Renal cortical epithelial cell (primary cell): Measurements from ENCODE around the gene TIGD1. TPM values are rescaled to one million over a fixed set of nuclear protein-coding genes. Genes with fewer than 3 reads are reported as not detected.
A peak's percentile ranks its signal among the peaks of the same experiment; 100 is the strongest.

Source experiments
- DNase-seq: peaks from one replicate; pipeline ENCODE4 v3.0.0-alpha.2; 2011; ENCODE audit warnings: low read depth
- total RNA-seq: library from RNA; depleted of rRNA; stranded (reverse); fragments of >200 nt; gene quantifications from 2 replicates; pipeline ENCODE4 v1.2.3, GENCODE V29; 2014

TIGD1 gene
- total RNA-seq, 1 donor from 2014 or later, result 3.4 TPM

DNA sequence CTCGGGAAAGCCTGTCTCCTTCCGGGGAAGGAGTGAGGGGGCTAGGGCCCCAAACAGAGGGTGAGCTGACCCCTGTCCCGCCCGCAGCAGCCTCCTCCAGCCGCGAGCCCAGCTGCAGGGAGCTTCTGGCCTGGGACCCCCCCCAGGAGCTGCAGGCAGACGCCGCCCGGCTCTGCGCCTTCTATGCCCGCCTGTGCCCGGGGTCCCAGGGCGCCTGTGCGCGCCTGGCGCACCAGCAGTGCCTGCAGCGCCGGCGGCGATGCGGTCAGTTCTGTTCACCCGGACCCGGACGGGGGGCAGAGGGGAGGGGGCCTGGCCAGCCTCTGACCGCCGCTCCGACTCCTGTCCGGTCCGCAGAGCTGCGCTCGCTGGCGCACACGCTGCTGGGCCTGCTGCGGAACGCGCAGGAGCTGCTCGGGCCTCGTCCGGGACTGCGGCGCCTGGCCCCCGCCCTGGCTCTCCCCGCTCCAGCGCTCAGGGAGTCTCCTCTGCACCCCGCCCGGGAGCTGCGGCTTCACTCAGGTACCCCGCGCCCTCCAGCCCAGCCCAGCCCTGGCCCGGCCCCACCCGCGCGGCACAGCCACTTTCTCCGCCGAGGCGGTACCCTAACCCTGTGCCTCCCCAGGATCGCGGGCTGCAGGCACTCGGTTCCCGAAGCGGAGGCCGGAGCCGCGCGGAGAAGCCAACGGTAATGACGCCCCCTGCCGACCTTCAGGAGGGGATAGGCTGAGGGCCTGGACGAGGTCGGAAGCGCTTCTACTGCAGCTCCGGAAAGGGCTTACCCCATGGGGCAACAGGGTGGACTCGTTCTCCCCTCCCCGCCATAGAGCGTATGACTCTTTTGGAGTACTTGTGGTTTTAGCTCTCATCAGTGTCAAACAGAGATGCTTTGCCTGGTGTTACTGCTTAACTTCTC is 26.4 kb downstream of the TIGD1 start:
- DNase-seq, result no peak

DNA sequence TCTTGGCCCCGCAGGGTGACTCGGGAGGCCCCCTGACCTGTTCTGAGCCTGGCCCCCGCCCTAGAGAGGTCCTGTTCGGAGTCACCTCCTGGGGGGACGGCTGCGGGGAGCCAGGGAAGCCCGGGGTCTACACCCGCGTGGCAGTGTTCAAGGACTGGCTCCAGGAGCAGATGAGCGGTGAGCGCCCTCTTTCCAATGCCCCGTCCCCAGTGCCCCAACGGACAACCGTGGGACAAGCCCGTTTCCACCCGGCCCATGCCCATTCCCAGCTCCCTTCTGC is 27.0 kb downstream of the TIGD1 start:
- DNase-seq, result no peak

DNA sequence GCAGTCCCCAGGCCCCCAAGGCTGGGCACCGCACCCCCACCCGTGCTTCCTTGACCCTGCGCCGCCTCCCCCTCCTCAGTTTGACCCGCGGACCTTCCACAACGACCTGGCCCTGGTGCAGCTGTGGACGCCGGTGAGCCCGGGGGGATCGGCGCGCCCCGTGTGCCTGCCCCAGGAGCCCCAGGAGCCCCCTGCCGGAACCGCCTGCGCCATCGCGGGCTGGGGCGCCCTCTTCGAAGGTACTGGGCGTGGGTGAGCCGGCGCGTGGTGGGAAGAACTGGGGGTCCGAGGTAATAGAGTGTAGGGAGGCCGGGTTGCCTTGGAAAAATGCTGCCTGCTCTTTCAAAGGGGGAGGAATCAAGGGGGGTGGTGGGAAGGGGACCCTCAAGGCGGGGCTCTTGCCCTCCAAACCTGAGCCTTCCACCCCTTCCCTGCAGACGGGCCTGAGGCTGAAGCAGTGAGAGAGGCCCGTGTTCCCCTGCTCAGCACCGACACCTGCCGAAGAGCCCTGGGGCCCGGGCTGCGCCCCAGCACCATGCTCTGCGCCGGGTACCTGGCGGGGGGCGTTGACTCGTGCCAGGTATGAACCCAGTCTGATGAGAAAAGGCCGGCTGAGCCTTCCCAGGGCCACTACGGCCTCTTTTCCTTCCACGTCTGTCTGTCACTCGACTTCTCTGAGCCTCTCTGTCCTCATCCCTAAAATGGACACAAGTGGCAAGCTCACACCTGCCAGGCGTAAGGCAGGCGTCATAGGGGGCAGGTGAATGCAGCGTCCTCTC is 27.5 kb downstream of the TIGD1 start:
- no peak for DNase-seq

DNA sequence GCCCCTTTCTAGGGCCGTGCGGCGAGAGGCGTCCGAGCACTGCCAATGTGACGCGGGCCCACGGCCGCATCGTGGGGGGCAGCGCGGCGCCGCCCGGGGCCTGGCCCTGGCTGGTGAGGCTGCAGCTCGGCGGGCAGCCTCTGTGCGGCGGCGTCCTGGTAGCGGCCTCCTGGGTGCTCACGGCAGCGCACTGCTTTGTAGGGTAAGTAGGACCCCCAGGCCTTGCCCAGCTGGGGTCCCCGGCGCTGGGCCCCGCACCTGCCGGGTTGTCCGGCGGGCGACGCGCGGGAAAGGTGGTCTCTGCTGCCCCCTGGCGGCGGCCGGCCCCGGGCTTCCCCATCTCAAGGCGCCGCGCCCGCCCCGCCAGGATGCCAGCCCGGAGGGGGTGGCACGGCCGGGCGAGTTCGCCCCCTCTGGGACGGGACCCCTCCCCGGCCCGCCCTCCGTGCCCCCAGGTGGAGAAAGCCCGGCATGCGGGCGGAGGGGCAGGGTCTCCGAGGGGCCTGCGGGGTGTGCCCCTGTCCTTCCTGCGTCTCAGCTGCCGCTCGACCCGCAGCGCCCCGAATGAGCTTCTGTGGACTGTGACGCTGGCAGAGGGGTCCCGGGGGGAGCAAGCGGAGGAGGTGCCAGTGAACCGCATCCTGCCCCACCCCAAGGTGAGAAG is 28.3 kb downstream of the TIGD1 start:
- no peak for DNase-seq

DNA sequence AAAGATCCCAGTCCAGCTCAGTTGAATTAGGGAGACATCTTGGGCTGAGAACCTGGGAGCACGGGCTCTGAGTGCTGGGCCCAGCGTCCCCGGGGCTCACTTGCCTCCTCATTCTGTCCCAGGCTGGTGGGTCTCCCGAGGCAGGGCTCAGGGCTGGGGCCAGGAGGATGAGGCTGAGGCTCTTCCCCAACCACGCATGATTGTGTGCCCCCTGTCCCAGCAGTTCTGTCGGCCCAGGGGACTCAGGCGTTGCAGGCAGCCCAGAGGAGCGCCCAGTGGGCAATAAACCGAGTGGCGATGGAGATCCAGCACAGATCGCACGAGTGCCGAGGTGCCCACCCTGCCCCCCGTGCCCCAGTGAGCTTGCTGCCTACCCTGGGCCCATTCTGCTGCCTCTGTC is 29.3 kb downstream of the TIGD1 start:
- no peak for DNase-seq

DNA sequence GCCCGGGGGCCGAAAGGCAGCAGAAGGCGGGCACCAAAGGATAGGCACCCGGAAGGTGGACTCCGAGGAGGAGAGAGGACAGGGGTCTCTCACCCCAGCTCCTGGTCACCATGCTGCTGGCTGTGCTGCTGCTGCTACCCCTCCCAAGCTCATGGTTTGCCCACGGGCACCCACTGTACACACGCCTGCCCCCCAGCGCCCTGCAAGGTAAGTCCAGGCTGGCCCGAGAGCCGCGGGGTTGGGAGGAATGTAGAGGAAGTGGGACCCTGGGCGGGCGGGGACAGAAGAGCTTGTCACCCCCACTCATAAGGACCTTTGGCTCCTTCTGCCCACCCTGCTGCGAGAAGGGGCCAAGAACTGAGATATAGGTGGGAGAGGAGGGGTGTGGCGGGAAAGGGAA is 29.9 kb downstream of the TIGD1 start:
- no peak for DNase-seq

DNA sequence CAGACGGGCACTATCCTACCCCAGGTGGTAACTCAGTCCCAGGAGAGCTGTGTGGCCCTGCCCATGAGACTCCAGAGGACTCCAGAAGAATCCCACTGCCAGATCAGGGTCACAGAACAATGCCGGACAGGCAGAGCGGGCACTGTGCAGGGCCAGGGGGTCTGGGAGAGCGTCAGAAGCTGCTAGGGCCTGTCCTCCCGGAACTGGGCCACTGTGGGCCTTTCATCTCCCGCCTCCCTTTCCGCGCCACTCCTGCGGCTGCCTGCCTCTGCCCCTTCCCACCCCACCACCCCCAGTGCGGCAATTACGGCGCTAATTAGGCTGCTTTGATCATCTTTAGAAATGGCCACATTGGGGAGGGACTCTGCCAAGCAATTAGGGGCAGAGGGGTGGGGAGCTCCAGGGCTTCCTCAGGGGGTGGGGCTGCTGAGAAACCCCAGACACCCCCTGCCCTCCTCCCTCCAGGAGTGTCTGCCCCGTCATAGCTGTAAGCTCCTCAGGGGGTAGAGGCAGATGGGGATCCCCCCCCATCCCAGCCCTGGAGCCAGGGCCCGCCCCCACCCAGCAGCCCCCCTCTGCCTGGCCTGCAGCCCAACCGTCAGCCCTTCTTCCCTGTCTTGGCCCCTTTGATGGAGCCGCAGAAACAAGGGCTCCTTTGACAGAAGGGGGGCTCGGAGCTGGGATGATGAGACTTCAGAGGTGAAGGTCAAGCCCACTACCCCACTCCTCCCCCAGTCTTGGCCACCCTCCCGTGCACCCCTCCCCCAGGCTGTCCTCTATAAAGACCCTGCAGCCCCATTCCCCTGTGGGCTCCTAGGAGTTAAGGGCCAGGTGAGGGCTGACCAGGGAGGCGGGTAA is 30.5 kb downstream of the TIGD1 start, which contains the start of gene PRSS56:
Gene PRSS56 (plus strand): TSS at position 808 of the 858 bp plus-strand sequence. CDS start 211 bp downstream, outside the sequence.
- DNase-seq, result no peak

DNA sequence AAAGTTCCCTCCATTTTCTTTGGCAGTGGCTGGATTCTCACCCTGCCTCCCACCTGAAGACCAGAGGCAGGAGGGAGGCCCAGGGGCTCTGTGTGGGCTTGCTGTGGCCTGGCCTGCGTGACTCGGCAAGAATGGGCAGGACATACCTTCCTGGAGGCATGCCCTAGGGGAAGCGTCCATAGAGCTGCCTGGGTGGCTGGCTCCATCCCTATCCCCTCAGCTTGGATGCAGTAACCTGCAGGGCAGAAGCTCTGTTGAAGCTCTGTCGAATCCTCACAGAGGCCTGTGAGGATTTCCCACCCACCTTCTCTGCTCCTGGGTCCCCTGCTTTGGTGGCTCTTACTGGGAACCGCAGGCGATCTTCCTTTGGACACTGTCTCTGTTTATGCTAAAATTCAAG is 31.5 kb downstream of the TIGD1 start:
- DNase-seq, result no peak

DNA sequence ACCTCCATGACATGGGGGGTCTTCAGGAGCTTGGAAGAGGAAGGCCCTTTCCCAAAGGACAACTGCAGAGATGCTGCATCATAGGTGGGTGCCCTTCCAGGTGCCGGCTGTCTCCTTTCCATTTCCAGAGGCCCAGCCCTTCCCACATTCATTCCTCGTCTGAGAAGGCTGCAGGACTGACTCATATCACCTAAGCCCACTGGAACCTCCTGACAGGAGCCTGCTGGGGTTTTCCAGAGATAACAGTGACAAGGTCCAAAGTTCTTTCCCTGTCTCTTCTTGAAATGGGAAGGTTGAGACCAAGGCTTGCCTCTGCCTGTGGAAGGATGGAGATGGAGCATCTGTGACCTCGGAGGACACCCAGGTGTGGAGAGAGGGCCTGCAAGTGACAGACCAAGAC is 33.8 kb downstream of the TIGD1 start:
- no peak for DNase-seq

DNA sequence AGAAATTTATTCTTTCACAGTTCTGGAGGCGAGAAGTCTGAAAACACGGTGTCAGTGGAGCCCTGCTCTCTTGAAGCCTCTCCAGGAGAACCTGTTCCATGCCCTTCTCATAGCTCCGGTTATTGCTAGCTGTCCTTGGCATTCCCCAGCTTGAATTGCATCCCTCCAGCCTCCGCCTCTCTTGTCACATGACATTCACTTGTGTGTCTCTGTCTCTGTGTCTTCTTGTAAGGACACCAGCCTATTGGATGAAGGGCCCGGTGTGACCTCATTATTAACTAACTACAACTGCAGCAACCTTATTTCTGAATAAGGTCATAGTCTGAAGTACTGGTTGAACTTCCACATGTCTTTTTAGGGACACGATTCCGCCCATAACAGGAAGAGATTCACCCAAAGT is 34.7 kb downstream of the TIGD1 start:
- no peak for DNase-seq

DNA sequence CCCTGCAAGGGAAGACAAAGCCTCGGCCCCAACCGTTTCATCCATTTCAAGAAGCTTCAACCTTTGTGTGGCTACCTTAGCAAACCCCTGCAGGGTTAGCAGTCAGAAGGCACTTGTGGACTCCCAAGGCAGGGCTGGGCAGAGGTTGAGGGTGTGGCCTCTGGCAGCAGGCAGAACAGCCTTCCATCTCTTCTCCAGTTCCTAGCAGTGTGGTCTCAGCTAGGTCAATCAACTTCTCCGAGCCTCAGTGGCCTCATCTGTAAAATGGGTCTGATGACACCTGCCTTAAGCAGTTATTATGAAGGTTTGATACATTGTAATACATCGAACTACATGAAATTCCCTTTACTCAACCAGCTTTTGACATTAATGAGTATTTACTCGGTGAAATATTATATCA is 37.0 kb downstream of the TIGD1 start:
- no peak for DNase-seq

DNA sequence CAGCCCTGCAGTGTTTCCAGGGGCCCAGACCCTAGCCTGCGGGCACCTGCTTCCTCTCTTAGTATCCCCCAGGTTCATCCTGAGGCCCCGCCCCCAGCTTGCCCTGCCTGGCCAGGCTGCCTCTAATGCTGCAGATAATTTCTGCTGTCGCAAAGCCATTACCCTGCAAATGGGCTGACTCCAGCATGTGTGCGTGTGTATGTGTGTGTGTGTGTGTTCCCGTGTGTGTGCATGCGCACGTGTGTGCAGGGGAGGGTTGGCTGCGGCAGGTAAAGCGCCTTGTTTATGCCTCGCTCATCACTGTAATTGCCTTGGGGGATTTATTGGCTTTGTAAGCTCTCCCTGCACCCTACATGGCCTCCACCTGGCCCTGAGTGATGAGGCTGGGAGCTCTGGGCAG is 37.8 kb downstream of the TIGD1 start:
- DNase-seq, result no peak

DNA sequence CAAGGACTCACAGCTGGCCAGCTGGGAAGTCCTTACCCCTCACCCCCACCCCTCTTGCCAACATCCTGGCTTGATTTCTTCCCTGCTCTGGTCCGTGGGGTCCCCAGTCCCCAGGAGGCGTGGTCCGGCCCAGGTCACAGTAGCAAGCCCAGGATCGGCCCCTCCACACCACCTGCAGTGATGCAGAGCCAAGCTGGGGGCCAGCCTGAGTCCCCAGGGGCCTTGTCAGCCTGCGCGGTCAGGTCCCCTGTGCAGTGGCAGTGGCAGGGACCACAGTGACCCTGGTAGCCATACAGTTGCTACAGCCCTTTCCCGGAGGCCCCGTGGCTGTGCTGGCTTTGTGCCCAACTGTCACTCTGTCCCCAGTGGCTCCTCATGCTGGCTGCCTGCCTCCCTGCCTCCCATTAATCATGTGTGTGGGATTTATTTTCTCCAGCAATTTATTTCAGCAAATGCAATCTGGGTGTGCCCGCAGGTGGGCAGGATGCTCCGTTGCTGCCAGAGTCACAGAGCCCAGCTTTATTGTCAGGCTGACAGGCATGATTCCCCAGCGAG is 38.9 kb downstream of the TIGD1 start:
- DNase-seq, result no peak

DNA sequence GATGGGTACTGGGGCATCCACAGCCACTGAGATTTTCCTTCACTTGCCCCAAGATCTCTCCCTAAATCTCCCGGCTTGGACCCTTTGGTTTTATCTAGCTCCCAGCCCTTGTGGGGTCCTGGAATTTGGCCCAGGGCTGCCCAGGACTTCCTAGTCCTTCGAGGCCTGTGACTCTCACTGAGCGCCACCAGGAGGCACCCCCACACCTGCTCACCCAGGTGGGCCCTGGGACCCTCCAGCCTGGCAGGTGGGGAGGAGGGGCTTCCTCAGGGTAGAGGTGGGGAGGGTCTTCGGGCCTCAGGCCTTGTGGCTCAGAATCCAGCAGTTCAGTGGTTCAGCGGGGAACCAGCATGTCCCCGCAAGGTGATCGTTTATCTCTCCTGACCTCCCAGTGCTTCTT is 42.1 kb downstream of the TIGD1 start:
- no peak for DNase-seq

DNA sequence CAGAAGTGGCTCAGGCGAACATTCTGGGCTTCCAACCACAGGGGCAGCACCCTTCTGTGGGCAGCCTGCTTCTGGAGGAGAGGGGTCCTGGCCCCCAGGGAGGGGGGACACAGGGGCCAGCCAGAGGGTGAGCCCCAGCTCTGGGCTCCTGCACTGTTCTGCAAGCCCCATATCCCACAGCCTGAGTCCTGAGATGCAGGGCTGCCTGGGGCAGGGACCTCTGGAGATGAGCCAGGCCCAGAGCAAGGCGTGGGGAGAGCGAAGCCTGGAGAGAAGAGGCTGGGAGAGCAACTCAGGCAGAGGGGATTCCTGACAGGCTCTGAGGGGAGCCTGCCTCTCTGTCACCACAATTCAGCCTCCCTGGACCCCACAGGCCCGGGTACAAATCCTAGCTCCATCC is 43.6 kb downstream of the TIGD1 start:
- no peak for DNase-seq

DNA sequence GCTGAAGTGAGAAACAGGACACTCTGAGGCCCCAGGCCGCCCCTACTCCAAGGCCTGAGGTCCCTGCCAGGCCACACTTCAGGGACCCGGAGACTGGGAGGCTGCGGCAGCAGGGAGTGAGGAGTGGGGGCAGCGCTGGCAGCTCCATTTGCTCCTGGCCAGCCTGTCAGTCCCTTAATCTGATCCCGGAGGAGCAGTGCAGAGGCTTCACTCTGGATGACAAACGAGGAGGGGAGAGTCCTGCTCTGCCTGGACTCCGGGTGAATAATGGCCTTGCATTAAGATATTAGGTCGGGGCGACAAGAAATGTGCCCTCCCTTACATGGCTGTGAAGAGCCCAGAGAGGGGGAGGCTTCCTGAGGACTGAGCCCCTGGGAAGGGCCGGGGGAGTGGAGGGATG is 44.5 kb downstream of the TIGD1 start:
- no peak for DNase-seq

DNA sequence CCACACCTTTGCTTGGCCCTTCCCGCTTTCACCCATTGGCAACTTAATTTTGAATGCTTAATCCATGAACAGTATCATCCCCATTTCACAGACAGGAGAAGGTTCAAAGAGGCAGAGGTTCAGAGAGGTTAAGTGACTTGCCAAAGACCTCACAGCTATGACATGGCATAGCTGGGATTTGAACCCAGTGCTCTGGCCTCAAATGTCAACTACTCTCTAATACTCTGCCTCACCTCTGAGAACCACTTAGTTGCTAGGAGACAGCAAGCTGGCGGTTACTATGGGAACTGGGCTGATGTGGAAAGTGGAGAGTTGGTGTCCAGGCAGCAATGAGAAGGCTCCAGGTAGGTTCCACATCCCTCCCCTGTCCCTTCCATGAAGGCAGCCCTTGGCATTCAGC is 45.9 kb downstream of the TIGD1 start:
- DNase-seq, result peak; percentile 6

DNA sequence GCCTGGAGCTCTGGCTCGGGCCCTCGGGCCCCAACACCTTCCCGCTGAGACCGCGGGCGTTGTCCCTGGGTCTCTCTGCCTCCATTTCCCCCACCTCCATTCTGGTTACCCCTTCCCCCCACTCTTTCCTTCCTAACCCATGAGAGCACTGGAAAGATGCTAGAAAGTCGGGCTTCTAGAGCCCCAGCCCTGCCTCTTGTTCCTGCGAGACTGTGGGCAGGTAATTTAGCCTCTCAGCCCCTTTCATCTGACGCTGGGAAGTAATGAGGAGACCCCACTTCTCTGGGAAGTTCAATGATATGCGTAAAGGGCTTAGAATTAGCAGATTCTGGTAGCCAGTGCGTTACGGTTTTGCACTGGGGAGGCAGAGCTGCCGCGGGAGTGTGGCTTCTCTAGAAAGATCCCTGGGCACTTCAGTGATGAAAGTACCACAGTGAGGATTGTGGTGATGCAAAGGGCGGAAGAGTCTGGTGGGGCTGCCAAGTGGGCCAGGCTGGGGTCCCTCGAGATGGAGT is 46.5 kb downstream of the TIGD1 start:
- no peak for DNase-seq

DNA sequence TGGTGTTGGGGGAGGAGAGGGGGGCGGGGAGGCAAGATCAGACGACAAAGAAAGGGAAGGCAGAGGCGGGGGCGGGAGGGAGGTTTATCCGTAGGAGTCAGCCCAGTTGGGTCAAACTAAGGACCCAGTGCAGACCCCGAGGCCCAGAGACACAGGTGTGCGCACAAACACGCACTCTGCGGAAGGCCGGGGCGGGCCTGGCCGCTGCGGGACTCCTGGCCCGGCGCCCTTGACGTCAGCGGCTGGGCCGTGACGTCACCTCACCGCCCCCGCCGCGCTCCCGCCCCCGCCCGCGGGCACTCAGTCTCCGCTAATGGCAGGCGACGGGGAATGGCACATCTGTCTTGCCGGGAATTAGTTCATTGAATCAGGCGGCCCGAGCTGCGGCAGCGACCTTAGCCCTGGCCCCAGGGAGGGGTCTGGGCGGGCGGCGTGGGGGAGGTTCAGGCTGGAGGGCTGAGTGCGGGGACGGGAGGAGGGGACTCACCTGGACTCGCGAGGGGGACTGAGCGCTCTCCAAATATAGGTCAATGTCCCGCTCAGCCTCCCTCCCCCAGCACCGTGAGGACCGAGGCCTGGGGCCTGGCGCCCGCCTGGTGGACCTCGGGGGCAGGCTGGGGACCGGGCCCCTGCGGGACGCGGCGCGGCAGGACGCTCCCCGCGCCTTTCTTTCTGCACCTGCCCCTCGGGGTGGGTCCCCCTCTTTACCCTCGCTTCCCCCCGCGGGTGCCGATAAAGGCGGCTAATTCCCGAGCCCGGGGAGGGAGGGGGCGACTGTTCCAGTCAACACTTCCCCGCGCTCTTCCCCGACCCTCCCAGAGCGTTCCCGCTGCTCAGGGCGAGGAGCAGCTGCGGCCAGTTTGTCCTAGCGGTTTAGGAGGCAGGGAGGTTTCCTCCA is 47.2 kb downstream of the TIGD1 start:
- no peak for DNase-seq

DNA sequence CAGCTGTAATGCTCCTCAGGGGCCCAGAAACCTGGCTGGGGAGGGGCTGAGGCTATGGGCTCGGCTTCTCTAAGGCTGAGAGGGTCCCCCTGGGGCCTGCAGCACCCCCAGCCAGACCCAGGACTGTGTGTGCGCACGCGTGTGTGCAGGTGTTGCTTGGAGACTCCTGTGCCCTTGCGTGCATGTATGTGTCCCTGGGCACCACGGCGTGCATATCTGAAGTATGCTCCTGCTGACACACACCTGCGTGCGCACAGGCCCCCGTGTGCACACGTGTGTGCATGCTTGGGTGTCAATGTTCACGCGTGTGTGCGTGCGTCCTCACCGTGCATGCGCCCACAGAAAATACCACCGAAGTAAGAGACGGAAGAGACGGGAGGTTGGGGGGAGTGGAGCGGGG is 47.8 kb downstream of the TIGD1 start:
- DNase-seq, result no peak
